Measurements from ENCODE around the gene IGFN1. TPM values are rescaled to one million over a fixed set of nuclear protein-coding genes. Genes with fewer than 3 reads are reported as not detected.

The IGFN1 gene
- total and polyA plus RNA-seq, 9 of the 15 experiments (the other 6 are each of a cell fraction or from before 2014, with no cell fraction given) = 0.04 TPM; not detected in 8

DNA sequence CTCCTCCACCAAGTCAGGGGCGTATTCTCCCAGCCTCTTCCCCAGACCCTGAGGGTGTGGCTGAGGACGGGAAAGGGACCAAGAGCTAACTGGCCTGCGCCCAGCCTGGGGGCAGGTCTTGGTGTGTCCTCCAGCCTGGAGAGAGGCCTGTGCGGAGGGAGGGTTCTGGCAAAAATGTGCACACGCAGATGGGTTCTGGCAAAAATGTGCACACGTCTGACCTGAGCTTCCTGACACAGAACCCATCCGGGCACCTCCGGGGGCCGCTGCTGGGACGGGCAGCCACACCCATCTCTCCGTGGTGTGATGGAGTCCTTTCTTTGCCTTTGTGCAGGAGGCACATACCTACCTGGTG is 69.6 kb downstream of the IGFN1 start:
- Histone ChIP-seq H3K4me3 (no peak overlapping the region), H3K9ac (ENCODE audit: insufficient read depth in 1 of 2, low read depth in 2 of 2, low read length in 2 of 2) (no peak overlapping the region), H2AFZ (ENCODE audit: low read depth, low read length) (no peak overlapping the region), H3K4me1 (replicated peaks in 1 of 2; ENCODE audit: control insufficient read depth in 2 of 2, insufficient read depth in 2 of 2, low read length in 2 of 2) (peaks cover 0 to 11% of the 10 kb centered on the region in 2 experiments; a peak in 2 of 5 replicates), H3K36me3 (ENCODE audit: control insufficient read depth, insufficient read depth, low read length) (no peaks in the 10 kb centered on the region), H3K9me1 (ENCODE audit: control insufficient read depth, insufficient read depth, low read length) (peaks cover 9% of the 10 kb centered on the region), H3K79me2 (ENCODE audit: control insufficient read depth, insufficient read depth, low read length) (no peaks in the 10 kb centered on the region), H3K27ac (ENCODE audit: extremely low read depth, low read depth, low read length) (no peak overlapping the region), H3K4me2 (ENCODE audit: insufficient read depth, low read length) (no peak overlapping the region), H3K27me3 (ENCODE audit: control insufficient read depth in 2 of 2, insufficient read depth in 2 of 2, low read length in 2 of 2) (peaks cover 6 to 54% of the 10 kb centered on the region in 2 experiments; a peak in 4 of 5 replicates), H4K20me1 (replicated peaks; ENCODE audit: control insufficient read depth, insufficient read depth, low read length) (no peaks in the 10 kb centered on the region), H3K9me3 (replicated peaks; ENCODE audit: control insufficient read depth, insufficient read depth, low read depth, low read length) (no peaks in the 10 kb centered on the region)
- intact Hi-C loops (cut with micrococcal nuclease) (no loop called here), in situ Hi-C loops (cut with MboI) (no loop called here)
- 2% methylated on average over 11 of the region's 11 CpGs for WGBS (ENCODE audit: insufficient coverage, low coverage, missing lambda C conversion rate)
- no TSS peak for BruUV-seq (replicated peaks)
- no peak; the same call in 2 of the 3 replicates for ATAC-seq
- CTCF ChIA-PET (ENCODE audit: low intra/inter-chr PET ratio) = no interaction called here
- FAIRE-seq = no peak
- no peak for DNase-seq (ENCODE audit: extremely low read depth in 1 of 4, low spot score in 3 of 4)
- POLR2A ChIA-PET = no interaction called here
- no peak for TF ChIP-seq BRD4 (IDR thresholded peaks at IDR 0.05)
- TF ChIP-seq ARID2 (IDR thresholded peaks at IDR 0.05) = no peak
- no peak for TF ChIP-seq THRAP3 (IDR thresholded peaks at IDR 0.05; ENCODE audit: borderline replicate concordance)
- no peak for TF ChIP-seq PHB2 (IDR thresholded peaks at IDR 0.05; ENCODE audit: low read depth)
- TF ChIP-seq, protein P1, sequence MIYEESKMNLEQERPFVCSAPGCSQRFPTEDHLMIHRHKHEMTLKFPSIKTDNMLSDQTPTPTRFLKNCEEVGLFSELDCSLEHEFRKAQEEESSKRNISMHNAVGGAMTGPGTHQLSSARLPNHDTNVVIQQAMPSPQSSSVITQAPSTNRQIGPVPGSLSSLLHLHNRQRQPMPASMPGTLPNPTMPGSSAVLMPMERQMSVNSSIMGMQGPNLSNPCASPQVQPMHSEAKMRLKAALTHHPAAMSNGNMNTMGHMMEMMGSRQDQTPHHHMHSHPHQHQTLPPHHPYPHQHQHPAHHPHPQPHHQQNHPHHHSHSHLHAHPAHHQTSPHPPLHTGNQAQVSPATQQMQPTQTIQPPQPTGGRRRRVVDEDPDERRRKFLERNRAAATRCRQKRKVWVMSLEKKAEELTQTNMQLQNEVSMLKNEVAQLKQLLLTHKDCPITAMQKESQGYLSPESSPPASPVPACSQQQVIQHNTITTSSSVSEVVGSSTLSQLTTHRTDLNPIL (CRISPR knock-in tag; IDR thresholded peaks at IDR 0.05) = no peak
- TF ChIP-seq COPS2 (conservative IDR thresholded peaks at IDR 0.05) = no peak
- TF ChIP-seq, protein P2, sequence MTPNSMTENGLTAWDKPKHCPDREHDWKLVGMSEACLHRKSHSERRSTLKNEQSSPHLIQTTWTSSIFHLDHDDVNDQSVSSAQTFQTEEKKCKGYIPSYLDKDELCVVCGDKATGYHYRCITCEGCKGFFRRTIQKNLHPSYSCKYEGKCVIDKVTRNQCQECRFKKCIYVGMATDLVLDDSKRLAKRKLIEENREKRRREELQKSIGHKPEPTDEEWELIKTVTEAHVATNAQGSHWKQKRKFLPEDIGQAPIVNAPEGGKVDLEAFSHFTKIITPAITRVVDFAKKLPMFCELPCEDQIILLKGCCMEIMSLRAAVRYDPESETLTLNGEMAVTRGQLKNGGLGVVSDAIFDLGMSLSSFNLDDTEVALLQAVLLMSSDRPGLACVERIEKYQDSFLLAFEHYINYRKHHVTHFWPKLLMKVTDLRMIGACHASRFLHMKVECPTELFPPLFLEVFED (CRISPR knock-in tag; conservative IDR thresholded peaks at IDR 0.05) = no peak
- TF ChIP-seq XRCC3 (IDR thresholded peaks at IDR 0.05) = no peak
- no peak for TF ChIP-seq ZBTB17 (CRISPR knock-in tag; IDR thresholded peaks at IDR 0.05)
- no peak for TF ChIP-seq SUPT5H (IDR thresholded peaks at IDR 0.05)
- TF ChIP-seq, protein P3, sequence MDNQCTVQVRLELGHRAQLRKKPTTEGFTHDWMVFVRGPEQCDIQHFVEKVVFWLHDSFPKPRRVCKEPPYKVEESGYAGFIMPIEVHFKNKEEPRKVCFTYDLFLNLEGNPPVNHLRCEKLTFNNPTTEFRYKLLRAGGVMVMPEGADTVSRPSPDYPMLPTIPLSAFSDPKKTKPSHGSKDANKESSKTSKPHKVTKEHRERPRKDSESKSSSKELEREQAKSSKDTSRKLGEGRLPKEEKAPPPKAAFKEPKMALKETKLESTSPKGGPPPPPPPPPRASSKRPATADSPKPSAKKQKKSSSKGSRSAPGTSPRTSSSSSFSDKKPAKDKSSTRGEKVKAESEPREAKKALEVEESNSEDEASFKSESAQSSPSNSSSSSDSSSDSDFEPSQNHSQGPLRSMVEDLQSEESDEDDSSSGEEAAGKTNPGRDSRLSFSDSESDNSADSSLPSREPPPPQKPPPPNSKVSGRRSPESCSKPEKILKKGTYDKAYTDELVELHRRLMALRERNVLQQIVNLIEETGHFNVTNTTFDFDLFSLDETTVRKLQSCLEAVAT (IDR thresholded peaks at IDR 0.05) = no peak
- TF ChIP-seq, protein P4, sequence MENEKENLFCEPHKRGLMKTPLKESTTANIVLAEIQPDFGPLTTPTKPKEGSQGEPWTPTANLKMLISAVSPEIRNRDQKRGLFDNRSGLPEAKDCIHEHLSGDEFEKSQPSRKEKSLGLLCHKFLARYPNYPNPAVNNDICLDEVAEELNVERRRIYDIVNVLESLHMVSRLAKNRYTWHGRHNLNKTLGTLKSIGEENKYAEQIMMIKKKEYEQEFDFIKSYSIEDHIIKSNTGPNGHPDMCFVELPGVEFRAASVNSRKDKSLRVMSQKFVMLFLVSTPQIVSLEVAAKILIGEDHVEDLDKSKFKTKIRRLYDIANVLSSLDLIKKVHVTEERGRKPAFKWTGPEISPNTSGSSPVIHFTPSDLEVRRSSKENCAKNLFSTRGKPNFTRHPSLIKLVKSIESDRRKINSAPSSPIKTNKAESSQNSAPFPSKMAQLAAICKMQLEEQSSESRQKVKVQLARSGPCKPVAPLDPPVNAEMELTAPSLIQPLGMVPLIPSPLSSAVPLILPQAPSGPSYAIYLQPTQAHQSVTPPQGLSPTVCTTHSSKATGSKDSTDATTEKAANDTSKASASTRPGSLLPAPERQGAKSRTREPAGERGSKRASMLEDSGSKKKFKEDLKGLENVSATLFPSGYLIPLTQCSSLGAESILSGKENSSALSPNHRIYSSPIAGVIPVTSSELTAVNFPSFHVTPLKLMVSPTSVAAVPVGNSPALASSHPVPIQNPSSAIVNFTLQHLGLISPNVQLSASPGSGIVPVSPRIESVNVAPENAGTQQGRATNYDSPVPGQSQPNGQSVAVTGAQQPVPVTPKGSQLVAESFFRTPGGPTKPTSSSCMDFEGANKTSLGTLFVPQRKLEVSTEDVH (IDR thresholded peaks at IDR 0.05; ENCODE audit: low read depth, partially characterized antibody) = no peak
- no peak for TF ChIP-seq HDAC2 (IDR thresholded peaks at IDR 0.05)
- no peak for TF ChIP-seq JUN (IDR thresholded peaks at IDR 0.05; ENCODE audit: borderline replicate concordance, low read depth, low read length)
- no peak for TF ChIP-seq JUN (CRISPR knock-in tag; IDR thresholded peaks at IDR 0.05; ENCODE audit: borderline replicate concordance)
- TF ChIP-seq NFATC3 (IDR thresholded peaks at IDR 0.05) = no peak
- no peak for TF ChIP-seq ZBTB1 (CRISPR knock-in tag; IDR thresholded peaks at IDR 0.05; ENCODE audit: borderline replicate concordance, low read depth)
- no peak for TF ChIP-seq JUNB (CRISPR knock-in tag; conservative IDR thresholded peaks at IDR 0.05)
- TF ChIP-seq PCBP2 (IDR thresholded peaks at IDR 0.05; ENCODE audit: low read depth, low read length, poor library complexity, severe bottlenecking) = no peak
- no peak for TF ChIP-seq PRMT5 (CRISPR knock-in tag; IDR thresholded peaks at IDR 0.05)

Data from K562 (cell line).